Hindlimb muscle (tissue), 1 donor: ENCODE measurements around the gene ATL2. TPM values are rescaled to one million over a fixed set of nuclear protein-coding genes. Genes with fewer than 3 reads are reported as not detected.
A peak's percentile ranks its signal among the peaks of the same experiment; 100 is the strongest.
"Not testable (repeated sequence)": the region's sequence is repeated elsewhere in the genome, so short reads cannot be mapped to it uniquely, and the experiment has no call there.

Source experiments
- DNase-seq: peaks from one replicate; pipeline ENCODE4 v3.0.0-alpha.2; 2013
- polyA plus RNA-seq: library from polyadenylated mRNA; unstranded; fragments of 120-200 nt; gene quantifications from one replicate; pipeline ENCODE4 v1.2.1, GENCODE V29; 2013; ENCODE audit not compliant: insufficient read length

Gene ATL2
- polyA plus RNA-seq, 1 donor, result 32.8 TPM

- no peak for DNase-seq
Observed at GRCh38 chr2:38322224-38322914, 54.7 kb downstream of the ATL2 start.

GRCh38 chr2:38319240-38319639 lies 57.8 kb downstream of the ATL2 start:
- DNase-seq, result not testable (repeated sequence)

GRCh38 chr2:38317725-38318124 lies 59.3 kb downstream of the ATL2 start:
- DNase-seq, result no peak

DNA sequence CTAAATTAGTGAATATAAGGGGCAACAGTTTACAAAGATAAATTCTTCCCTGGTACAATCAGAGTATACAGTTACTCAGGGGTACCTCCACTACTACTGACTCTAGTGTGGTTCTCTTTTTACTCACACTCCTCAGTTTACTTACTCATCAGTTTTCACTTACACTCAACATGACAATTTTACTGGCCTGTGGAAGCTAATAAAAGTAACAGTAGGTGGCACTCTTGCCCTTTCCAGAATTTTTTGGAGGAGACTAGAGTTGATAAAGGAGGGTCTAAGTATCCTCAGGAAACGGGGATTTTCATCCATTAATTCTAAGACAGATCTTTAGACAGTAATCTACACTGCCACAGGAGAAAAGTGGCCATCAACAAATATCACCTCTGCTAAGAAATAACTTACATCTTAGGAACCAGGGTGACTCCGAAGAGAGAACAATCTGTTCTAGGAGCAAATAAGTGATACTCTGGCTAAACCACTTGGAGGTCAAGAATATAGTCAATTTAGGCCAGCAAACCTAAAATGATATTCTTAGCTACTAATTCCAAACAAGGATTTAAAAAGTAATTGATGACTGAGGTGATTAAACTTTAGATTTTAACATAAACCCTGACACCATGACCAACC lies 61.3 kb downstream of the ATL2 start:
- DNase-seq, result peak; percentile 29

DNA sequence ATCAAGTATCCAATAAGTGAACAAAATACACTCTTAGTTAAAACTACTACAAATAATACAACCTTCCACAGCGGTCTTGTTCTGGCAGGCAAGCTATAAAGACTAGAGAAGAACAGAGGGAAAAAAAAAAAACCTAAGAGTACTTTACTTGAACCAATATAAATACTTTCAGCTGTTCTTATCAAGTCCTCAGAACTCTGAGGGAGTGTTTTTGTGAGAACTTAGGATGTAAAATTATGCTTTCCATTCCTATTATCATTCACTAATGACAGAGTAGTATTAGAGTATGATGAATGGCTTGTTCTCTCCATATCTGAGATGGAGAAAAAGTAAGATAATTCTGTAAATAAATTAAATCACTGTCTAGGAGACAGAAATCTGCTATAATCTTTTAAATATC lies 68.3 kb downstream of the ATL2 start:
- DNase-seq, result no peak

GRCh38 chr2:38301969-38302702 lies 74.9 kb downstream of the ATL2 start:
- DNase-seq, result no peak

- no peak for DNase-seq
Observed at GRCh38 chr2:38301340-38301968, 75.6 kb downstream of the ATL2 start.

GRCh38 chr2:38298539-38298938 lies 78.5 kb downstream of the ATL2 start:
- no peak for DNase-seq

GRCh38 chr2:38296197-38296780 lies 80.8 kb downstream of the ATL2 start:
- DNase-seq, result no peak

DNA sequence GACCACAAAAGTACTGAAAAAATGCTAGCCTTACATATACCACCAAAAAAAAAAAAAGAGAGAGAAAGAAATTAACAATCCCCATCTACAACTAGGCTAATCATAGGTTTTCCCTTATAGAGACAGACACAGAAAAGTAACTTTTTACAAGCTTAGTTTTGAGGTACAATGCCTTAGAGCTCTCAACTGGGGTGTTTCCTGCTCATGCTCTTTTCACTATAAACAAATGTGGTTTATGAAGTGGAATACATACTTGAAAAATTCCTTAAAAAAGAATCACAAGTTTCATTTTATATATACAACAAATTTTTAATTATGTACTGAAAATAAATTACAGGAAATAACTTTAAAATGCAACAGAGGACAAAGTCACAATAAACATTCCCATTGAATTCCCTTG lies 82.5 kb downstream of the ATL2 start:
- DNase-seq, result no peak

- DNase-seq, result no peak
Observed at GRCh38 chr2:38293152-38293865, 83.8 kb downstream of the ATL2 start.

- no peak for DNase-seq
Observed at GRCh38 chr2:38290332-38290731, 86.7 kb downstream of the ATL2 start.

DNA sequence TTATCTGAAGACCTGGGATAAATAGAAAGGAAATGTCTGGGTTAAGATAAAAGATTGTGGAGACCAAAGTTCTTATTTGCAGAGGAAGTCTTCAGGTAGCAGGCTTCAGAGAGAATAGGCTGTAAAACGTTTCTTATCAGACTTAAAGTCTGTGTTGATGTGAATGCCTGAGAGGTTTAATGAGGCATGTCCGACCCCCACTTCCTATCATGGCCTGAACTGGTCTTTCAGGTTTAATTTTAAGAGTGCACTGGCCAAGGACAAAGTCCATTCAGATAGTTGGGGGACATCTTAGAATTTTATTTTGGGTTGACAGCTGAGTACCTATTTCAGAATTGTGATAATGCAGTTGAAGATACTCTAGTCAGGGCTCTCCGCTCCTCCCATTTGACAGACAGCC lies 92.1 kb downstream of the ATL2 start:
- no peak for DNase-seq

- DNase-seq, result no peak
Observed at GRCh38 chr2:38281095-38281742, 95.9 kb downstream of the ATL2 start.

DNA sequence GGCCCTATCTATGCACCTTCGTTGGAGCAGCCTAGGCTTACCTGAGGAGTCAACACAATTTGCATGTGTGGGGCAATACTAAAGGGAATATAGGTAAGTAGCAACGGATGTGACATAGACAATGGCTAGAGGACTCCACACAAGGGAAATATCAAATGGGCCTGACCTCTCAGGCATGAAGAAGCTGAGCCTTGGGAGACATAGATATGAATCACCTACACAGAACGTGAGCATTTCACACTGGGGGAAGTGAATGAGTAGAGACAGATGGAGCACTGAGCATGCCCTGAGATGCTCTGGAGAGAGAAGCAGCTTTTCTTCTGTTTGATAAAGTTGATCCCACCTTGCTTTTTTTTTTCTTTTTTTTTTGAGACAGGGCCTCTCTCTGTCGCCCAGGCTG lies 97.9 kb downstream of the ATL2 start:
- no peak for DNase-seq

DNA sequence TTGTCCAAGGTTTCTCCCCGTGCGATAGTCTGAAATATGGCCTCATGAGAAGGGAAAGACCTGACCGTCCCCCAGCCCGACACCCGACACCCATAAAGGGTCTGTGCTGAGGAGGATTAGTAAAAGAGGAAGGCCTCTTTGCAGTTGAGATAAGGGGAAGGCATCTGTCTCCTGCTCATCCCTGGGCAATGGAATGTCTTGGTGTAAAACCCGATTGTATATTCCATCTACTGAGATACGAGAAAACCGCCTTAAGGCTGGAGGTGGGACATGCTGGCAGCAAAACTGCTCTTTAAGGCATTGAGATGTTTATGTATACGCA lies 99.0 kb downstream of the ATL2 start:
- DNase-seq, result not testable (repeated sequence)

- DNase-seq, result no peak
Observed at GRCh38 chr2:38277245-38278116, 99.6 kb downstream of the ATL2 start.

GRCh38 chr2:38274286-38275276 lies 102.5 kb downstream of the ATL2 start:
- peak; percentile 74 for DNase-seq

DNA sequence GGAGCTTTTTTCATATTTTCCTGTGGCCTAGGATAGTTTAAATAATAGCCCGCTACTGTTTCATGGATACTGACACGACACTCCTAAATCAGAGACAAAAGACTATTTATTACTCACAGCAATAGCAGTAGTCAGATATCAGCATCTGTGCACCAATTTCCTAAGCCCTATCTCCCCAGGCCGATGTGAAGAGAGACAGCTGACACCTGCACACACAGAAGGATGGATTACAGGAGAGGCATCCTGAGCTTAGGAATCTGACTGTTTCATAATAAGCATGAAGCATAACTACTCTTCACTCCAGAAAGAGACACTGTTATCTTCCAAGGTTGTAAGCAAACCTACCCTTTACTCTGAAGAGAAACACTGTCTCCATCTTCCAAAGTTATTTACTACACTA lies 105.4 kb downstream of the ATL2 start:
- no peak for DNase-seq

GRCh38 chr2:38269421-38269820 lies 107.7 kb downstream of the ATL2 start:
- DNase-seq, result no peak
